SK-N-SH (cell line): ENCODE measurements around the gene IL1F10.

Experiments
- EZH2phosphoT487 ChIP-seq: fragments of 200-600 bp; sonication (generic); IDR thresholded peaks from 2 replicates; pipeline ENCODE4 v1.6.1; 2017; ENCODE audit warnings: low read depth, mixed run types, mild to moderate bottlenecking, antibody characterized with exemption, moderate library complexity, borderline replicate concordance
- MAX ChIP-seq: IDR thresholded peaks from 2 replicates; pipeline ENCODE4 v1.4.0; 2012; ENCODE audit warnings: low read depth
- NFIC ChIP-seq: IDR thresholded peaks from 2 replicates; pipeline ENCODE4 v1.4.0; 2012; ENCODE audit warnings: borderline replicate concordance
- POLR2AphosphoS5 ChIP-seq: IDR thresholded peaks from 2 replicates; pipeline ENCODE4 v1.6.1; 2012; ENCODE audit warnings: low read depth, low read length
- RCOR1 ChIP-seq: fragments of 150-350 bp; IDR thresholded peaks from 2 replicates; pipeline ENCODE4 v1.6.1; 2017; ENCODE audit warnings: antibody characterized with exemption, low read length
- REST ChIP-seq: IDR thresholded peaks from 2 replicates; pipeline ENCODE4 v1.6.1; 2012; ENCODE audit warnings: mild to moderate bottlenecking, low read depth, low read length, moderate library complexity
- RFX5 ChIP-seq: IDR thresholded peaks from 2 replicates; pipeline ENCODE4 v1.6.1; 2012; ENCODE audit warnings: mild to moderate bottlenecking, improper control_type of control experiment, low read length
- TAF1 ChIP-seq: IDR thresholded peaks from 2 replicates; pipeline ENCODE4 v1.6.1; 2012; ENCODE audit warnings: low read depth, mild to moderate bottlenecking, low read length, moderate library complexity, borderline replicate concordance
- TCF12 ChIP-seq: IDR thresholded peaks from 2 replicates; pipeline ENCODE4 v1.4.0; 2012
- TF ChIP-seq, protein P1 (sequence below): fragments of 200-600 bp; sonication (generic); IDR thresholded peaks from 2 replicates; pipeline ENCODE4 v1.6.1; 2017; ENCODE audit warnings: antibody characterized with exemption, mild to moderate bottlenecking, moderate library complexity
- TF ChIP-seq, protein P2 (sequence below): fragments of 150-350 bp; IDR thresholded peaks from 2 replicates; pipeline ENCODE4 v1.6.1; 2017; ENCODE audit warnings: antibody characterized with exemption, low read length, low read depth, borderline replicate concordance

DNA sequence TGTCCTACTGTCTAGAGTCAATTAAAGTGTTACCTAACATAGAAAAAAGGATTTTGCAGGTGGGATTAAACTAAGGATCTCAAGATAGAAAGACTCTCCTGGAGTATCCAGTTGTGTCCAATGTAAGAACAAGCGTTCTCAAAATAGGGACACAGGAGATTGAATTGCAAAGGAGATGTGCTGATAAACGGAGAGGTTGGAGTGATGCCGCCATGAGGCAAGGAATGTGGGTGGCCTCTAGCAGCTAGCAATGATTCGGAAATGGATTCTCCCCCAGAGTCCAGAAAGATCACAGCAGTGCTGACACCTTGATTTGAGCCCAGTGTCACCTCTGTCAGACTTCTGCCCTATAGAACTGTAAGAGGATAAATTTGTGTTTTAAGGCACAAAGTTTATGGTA lies 35.5 kb downstream of the IL1F10 start:
- TF ChIP-seq, protein P1, sequence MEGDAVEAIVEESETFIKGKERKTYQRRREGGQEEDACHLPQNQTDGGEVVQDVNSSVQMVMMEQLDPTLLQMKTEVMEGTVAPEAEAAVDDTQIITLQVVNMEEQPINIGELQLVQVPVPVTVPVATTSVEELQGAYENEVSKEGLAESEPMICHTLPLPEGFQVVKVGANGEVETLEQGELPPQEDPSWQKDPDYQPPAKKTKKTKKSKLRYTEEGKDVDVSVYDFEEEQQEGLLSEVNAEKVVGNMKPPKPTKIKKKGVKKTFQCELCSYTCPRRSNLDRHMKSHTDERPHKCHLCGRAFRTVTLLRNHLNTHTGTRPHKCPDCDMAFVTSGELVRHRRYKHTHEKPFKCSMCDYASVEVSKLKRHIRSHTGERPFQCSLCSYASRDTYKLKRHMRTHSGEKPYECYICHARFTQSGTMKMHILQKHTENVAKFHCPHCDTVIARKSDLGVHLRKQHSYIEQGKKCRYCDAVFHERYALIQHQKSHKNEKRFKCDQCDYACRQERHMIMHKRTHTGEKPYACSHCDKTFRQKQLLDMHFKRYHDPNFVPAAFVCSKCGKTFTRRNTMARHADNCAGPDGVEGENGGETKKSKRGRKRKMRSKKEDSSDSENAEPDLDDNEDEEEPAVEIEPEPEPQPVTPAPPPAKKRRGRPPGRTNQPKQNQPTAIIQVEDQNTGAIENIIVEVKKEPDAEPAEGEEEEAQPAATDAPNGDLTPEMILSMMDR: no peak
- TF ChIP-seq MAX (no peak), RCOR1 (no peak), REST (no peak), RFX5 (no peak), NFIC (no peak), TCF12 (no peak), TAF1 (no peak), EZH2phosphoT487 (no peak), POLR2AphosphoS5 (no peak)
- TF ChIP-seq, protein P2, sequence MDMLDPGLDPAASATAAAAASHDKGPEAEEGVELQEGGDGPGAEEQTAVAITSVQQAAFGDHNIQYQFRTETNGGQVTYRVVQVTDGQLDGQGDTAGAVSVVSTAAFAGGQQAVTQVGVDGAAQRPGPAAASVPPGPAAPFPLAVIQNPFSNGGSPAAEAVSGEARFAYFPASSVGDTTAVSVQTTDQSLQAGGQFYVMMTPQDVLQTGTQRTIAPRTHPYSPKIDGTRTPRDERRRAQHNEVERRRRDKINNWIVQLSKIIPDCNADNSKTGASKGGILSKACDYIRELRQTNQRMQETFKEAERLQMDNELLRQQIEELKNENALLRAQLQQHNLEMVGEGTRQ: no peak
